ENCODE measurements around the gene HAPSTR1.

The HAPSTR1 gene

GRCh38 chr16:9114112-9114511 lies 22.7 kb downstream of the HAPSTR1 start:
- TF ChIP-seq POLR2AphosphoS5 (IDR thresholded peaks at IDR 0.05; ENCODE audit: low read depth, low read length), result no peak
- TF ChIP-seq TAF1 (IDR thresholded peaks at IDR 0.05; ENCODE audit: borderline replicate concordance, low read depth, low read length), result no peak
- no peak for TF ChIP-seq POLR2A (IDR thresholded peaks at IDR 0.05; ENCODE audit: low read depth, low read length)
- FAIRE-seq (no peak), DNase-seq (ENCODE audit: insufficient read length) (no peak)

DNA sequence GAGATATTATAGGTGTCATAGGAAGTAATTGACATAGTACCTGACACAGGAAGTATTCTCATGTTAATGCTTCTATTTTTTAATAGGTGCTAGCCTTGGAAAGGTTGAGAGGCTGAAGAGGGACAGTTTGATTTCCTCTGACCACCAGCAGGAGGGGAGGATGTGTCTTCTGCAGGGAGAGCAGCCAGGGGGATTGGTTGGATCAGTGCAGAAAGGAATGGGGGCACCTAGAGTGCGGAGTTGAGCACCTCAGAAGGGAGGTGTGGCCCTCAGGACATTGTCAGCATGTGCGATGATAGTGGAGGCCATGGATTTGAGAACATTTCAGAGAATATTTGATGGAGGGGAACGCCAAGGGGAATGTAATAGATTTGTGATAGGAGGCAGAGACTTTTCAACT lies 23.4 kb downstream of the HAPSTR1 start:
- TF ChIP-seq POLR2AphosphoS5 (IDR thresholded peaks at IDR 0.05; ENCODE audit: low read depth, low read length) (no peak), TAF1 (IDR thresholded peaks at IDR 0.05; ENCODE audit: borderline replicate concordance, low read depth, low read length) (no peak), POLR2A (IDR thresholded peaks at IDR 0.05; ENCODE audit: low read depth, low read length) (no peak)
- no peak for DNase-seq (ENCODE audit: insufficient read length)
- no peak for FAIRE-seq

DNA sequence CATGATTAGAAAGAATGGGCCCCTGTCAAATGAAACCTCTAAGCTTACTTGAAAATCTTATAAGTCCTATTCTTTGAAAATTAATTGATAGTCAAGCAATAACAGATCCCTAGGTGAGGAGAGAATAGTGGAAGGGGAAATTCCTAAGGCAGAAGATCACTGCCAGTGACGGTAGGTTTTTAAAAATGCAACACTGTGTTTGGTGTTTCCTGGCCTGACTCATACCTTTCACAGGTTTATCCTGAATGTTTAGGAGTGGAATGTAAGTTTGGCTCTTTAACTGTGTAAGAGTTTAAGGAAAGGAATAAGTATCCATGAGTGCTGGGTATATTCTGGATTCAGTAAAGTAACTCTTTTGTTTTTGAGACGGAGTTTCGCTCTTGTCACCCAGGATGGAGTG lies 23.8 kb downstream of the HAPSTR1 start:
- DNase-seq (ENCODE audit: insufficient read length) (no peak), FAIRE-seq (no peak)
- no peak for TF ChIP-seq TAF1 (IDR thresholded peaks at IDR 0.05; ENCODE audit: borderline replicate concordance, low read depth, low read length)
- no peak for TF ChIP-seq POLR2AphosphoS5 (IDR thresholded peaks at IDR 0.05; ENCODE audit: low read depth, low read length)
- no peak for TF ChIP-seq POLR2A (IDR thresholded peaks at IDR 0.05; ENCODE audit: low read depth, low read length)

GRCh38 chr16:9116141-9116540 lies 24.7 kb downstream of the HAPSTR1 start:
- DNase-seq (ENCODE audit: insufficient read length) (no peak), FAIRE-seq (no peak)
- TF ChIP-seq TAF1 (IDR thresholded peaks at IDR 0.05; ENCODE audit: borderline replicate concordance, low read depth, low read length), result no peak
- no peak; the same call in 1 of the 2 replicates for TF ChIP-seq POLR2AphosphoS5 (IDR thresholded peaks at IDR 0.05; ENCODE audit: low read depth, low read length)
- no peak for TF ChIP-seq POLR2A (IDR thresholded peaks at IDR 0.05; ENCODE audit: low read depth, low read length)

DNA sequence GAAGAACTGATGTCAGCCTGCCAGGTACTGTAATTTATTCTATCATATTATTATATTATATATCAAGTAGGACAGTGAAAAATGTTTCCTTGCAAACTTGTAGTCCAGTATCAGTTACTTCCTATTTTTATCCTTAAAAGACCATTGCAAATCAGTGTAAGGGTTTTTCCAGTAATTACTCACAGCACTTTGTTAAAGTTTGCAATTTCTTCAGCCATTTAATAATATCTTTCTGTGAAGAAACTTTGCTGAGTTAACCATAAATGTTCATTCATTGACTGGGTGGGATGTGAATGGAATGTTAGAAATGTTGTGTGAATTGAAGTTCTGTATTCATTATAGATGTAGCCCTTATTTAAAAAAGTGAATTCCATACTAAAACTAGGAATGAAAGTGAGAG lies 26.7 kb downstream of the HAPSTR1 start:
- DNase-seq (ENCODE audit: insufficient read length) (no peak), FAIRE-seq (no peak)
- TF ChIP-seq POLR2AphosphoS5 (IDR thresholded peaks at IDR 0.05; ENCODE audit: low read depth, low read length), result no peak
- TF ChIP-seq TAF1 (IDR thresholded peaks at IDR 0.05; ENCODE audit: borderline replicate concordance, low read depth, low read length), result no peak
- TF ChIP-seq POLR2A (IDR thresholded peaks at IDR 0.05; ENCODE audit: low read depth, low read length), result no peak

GRCh38 chr16:9119795-9120194 lies 28.4 kb downstream of the HAPSTR1 start:
- TF ChIP-seq POLR2A (IDR thresholded peaks at IDR 0.05; ENCODE audit: low read depth, low read length) (no peak), POLR2AphosphoS5 (IDR thresholded peaks at IDR 0.05; ENCODE audit: low read depth, low read length) (no peak), TAF1 (IDR thresholded peaks at IDR 0.05; ENCODE audit: borderline replicate concordance, low read depth, low read length) (no peak)
- FAIRE-seq (no peak), DNase-seq (ENCODE audit: insufficient read length) (no peak)

DNA sequence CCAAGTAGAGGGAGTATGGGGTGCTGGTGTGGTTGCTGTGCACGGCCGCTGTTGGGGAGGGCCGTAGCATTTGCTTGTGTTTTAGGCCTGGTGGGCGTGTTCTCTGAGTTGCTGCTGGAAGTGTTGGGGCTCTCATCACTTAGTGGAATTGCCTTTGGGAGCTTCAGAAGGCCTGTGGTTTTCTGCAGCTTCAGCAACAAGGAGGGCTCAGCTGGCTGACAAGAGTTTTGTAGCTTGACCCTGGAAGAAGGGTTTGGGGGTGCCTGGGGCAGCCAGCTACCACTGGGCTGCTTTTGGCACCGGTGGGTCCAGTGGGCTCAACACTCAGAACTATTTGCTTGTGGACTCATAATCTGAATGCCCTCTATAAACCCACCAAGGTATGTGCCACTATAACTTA lies 30.9 kb downstream of the HAPSTR1 start:
- TF ChIP-seq POLR2A (IDR thresholded peaks at IDR 0.05; ENCODE audit: low read depth, low read length) (no peak), POLR2AphosphoS5 (IDR thresholded peaks at IDR 0.05; ENCODE audit: low read depth, low read length) (no peak), TAF1 (IDR thresholded peaks at IDR 0.05; ENCODE audit: borderline replicate concordance, low read depth, low read length) (no peak)
- FAIRE-seq (no peak), DNase-seq (ENCODE audit: insufficient read length) (no peak)

DNA sequence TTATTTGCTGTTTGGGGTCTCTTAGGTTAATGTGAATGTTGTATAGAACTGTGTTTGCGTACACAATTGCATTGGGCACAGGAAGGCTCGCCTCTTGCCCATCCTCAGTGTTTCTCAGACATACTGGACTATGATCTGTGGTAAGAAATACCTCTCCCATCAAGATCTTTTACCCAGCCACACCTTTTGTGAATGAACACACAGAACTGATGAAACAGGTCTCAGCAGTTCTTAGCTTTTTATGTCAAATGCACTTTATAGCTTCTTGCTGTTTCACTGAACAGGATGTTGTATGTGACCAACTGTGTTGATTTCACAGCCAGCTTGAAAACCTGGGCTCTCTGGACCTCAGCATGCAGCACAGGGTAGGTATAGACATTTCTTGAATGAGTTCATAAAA lies 31.5 kb downstream of the HAPSTR1 start:
- no peak for TF ChIP-seq POLR2AphosphoS5 (IDR thresholded peaks at IDR 0.05; ENCODE audit: low read depth, low read length)
- TF ChIP-seq TAF1 (IDR thresholded peaks at IDR 0.05; ENCODE audit: borderline replicate concordance, low read depth, low read length), result no peak
- TF ChIP-seq POLR2A (IDR thresholded peaks at IDR 0.05; ENCODE audit: low read depth, low read length), result no peak
- DNase-seq (ENCODE audit: insufficient read length), result no peak
- no peak for FAIRE-seq

GRCh38 chr16:9123401-9123800 lies 32.0 kb downstream of the HAPSTR1 start:
- TF ChIP-seq POLR2AphosphoS5 (IDR thresholded peaks at IDR 0.05; ENCODE audit: low read depth, low read length), result no peak
- no peak for TF ChIP-seq TAF1 (IDR thresholded peaks at IDR 0.05; ENCODE audit: borderline replicate concordance, low read depth, low read length)
- TF ChIP-seq POLR2A (IDR thresholded peaks at IDR 0.05; ENCODE audit: low read depth, low read length), result no peak
- no peak for DNase-seq (ENCODE audit: insufficient read length)
- no peak for FAIRE-seq

GRCh38 chr16:9123871-9124270 lies 32.4 kb downstream of the HAPSTR1 start:
- no peak for DNase-seq (ENCODE audit: insufficient read length)
- TF ChIP-seq POLR2A (IDR thresholded peaks at IDR 0.05; ENCODE audit: low read depth, low read length), result no peak
- TF ChIP-seq TAF1 (IDR thresholded peaks at IDR 0.05; ENCODE audit: borderline replicate concordance, low read depth, low read length), result no peak
- no peak for TF ChIP-seq POLR2AphosphoS5 (IDR thresholded peaks at IDR 0.05; ENCODE audit: low read depth, low read length)
- no peak for FAIRE-seq

DNA sequence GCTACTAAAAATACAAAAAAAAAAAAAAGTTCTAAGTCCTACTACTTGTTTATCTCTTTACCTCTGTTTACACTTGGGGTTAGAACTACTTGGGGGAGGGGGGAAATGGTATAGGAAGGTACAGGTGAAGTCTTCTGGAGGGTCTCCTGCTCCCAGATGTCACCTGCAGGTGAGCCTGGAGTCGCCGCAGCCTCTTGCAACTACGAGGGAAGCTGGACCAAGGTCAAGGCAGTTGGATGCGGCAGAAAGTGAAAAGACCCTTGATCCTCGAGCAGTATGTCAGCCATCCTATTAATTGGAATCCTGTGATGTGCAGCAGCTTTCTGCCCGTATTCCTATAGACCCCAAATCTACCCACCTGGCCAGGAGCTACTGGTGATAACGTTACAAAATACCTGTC lies 33.0 kb downstream of the HAPSTR1 start:
- DNase-seq (ENCODE audit: insufficient read length) (no peak), FAIRE-seq (no peak)
- no peak for TF ChIP-seq TAF1 (IDR thresholded peaks at IDR 0.05; ENCODE audit: borderline replicate concordance, low read depth, low read length)
- TF ChIP-seq POLR2A (IDR thresholded peaks at IDR 0.05; ENCODE audit: low read depth, low read length), result no peak
- TF ChIP-seq POLR2AphosphoS5 (IDR thresholded peaks at IDR 0.05; ENCODE audit: low read depth, low read length), result no peak

GRCh38 chr16:9124908-9125584 lies 33.6 kb downstream of the HAPSTR1 start:
- TF ChIP-seq POLR2AphosphoS5 (IDR thresholded peaks at IDR 0.05; ENCODE audit: low read depth, low read length) (no peak), TAF1 (IDR thresholded peaks at IDR 0.05; ENCODE audit: borderline replicate concordance, low read depth, low read length) (no peak), POLR2A (IDR thresholded peaks at IDR 0.05; ENCODE audit: low read depth, low read length) (no peak)
- no peak for DNase-seq (ENCODE audit: insufficient read length)
- no peak for FAIRE-seq

All from GM12892 (cell line).